GM19240 (cell line): ENCODE data around the gene FURIN.
"Not testable (repeated sequence)": the region's sequence is repeated elsewhere in the genome, so short reads cannot be mapped to it uniquely, and the experiment has no call there.

Experiments
- DNase-seq: peaks from one replicate; pipeline ENCODE4 v3.0.0; 2011; ENCODE audit warnings: low spot score; ENCODE audit not compliant: insufficient read length

Gene FURIN

GRCh38 chr15:90902040-90902839 is 33.9 kb downstream of the FURIN start:
- peak; percentile 96 for DNase-seq

- peak; percentile 94 for DNase-seq
These were observed 34.7 kb downstream of the FURIN start, which contains the start of gene MAN2A2 for GRCh38 chr15:90902840-90903732. MAN2A2 (plus strand) TSS chr15:90903302; CDS start chr15:90904208, 906 bp downstream.

- no peak for DNase-seq
These were observed 35.5 kb downstream of the FURIN start for GRCh38 chr15:90903733-90904536.

GRCh38 chr15:90904746-90905145 is 36.4 kb downstream of the FURIN start:
- no peak for DNase-seq

GRCh38 chr15:90905306-90906180 is 37.2 kb downstream of the FURIN start:
- no peak for DNase-seq

- DNase-seq = no peak
These were observed 37.9 kb downstream of the FURIN start for GRCh38 chr15:90906181-90906849.

GRCh38 chr15:90907051-90907660 is 38.8 kb downstream of the FURIN start:
- no peak for DNase-seq

- no peak for DNase-seq
These were observed 39.6 kb downstream of the FURIN start for GRCh38 chr15:90907838-90908507.

- not testable (repeated sequence) for DNase-seq
These were observed 41.1 kb downstream of the FURIN start for GRCh38 chr15:90909449-90909848.

- no peak for DNase-seq
These were observed 41.6 kb downstream of the FURIN start for GRCh38 chr15:90909976-90910375.

- DNase-seq = no peak
These were observed 42.3 kb downstream of the FURIN start for GRCh38 chr15:90910441-90911301.

- no peak for DNase-seq
These were observed 42.9 kb downstream of the FURIN start for GRCh38 chr15:90911302-90911623.

GRCh38 chr15:90911906-90912769 is 43.8 kb downstream of the FURIN start:
- DNase-seq = no peak

GRCh38 chr15:90912770-90913075 is 44.3 kb downstream of the FURIN start:
- DNase-seq = no peak

- no peak for DNase-seq
These were observed 45.1 kb downstream of the FURIN start for GRCh38 chr15:90913398-90913944.

GRCh38 chr15:90914305-90915080 is 46.1 kb downstream of the FURIN start:
- no peak for DNase-seq
